Ishikawa (cell line): ENCODE measurements around the gene BNIP1.

Experiments
- CEBPB ChIP-seq: IDR thresholded peaks from 2 replicates; pipeline ENCODE4 v1.6.1; 2012
- CREB1 ChIP-seq: IDR thresholded peaks from 2 replicates; pipeline ENCODE4 v1.6.1; 2012; ENCODE audit warnings: low read depth
- EP300 ChIP-seq: IDR thresholded peaks from 2 replicates; pipeline ENCODE4 v1.6.1; 2012; ENCODE audit warnings: borderline replicate concordance
- TAF1 ChIP-seq: IDR thresholded peaks from 2 replicates; pipeline ENCODE4 v1.6.1; 2012; ENCODE audit warnings: low read depth, mild to moderate bottlenecking
- TCF12 ChIP-seq: IDR thresholded peaks from 2 replicates; pipeline ENCODE4 v1.6.1; 2012; ENCODE audit warnings: low read depth
- TF ChIP-seq, protein P1 (sequence below): IDR thresholded peaks from 2 replicates; pipeline ENCODE4 v1.6.1; 2012; ENCODE audit warnings: low read depth, mild to moderate bottlenecking
- TF ChIP-seq, protein P2 (sequence below): IDR thresholded peaks from 2 replicates; pipeline ENCODE4 v1.6.1; 2012

DNA sequence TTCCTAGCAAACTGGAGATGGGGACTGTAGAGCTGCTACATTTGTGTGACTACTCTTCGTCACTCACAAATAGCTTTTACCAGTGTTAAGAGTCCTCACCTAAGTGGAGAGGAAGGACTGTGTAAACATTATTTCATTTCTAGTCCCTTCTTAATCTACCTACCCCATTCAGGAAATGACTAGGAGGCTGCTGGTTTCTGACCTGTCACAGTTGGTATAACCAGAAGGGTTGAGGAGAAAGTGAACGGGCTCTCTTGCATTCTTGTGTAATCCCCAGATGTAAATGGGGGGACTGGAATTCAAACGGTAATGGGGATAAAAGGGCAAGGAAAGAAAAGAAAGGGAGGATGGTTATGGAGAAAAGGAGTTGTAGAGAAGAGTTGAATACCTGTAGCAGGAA, 35.4 kb upstream of the BNIP1 start:
- TF ChIP-seq, protein P1, sequence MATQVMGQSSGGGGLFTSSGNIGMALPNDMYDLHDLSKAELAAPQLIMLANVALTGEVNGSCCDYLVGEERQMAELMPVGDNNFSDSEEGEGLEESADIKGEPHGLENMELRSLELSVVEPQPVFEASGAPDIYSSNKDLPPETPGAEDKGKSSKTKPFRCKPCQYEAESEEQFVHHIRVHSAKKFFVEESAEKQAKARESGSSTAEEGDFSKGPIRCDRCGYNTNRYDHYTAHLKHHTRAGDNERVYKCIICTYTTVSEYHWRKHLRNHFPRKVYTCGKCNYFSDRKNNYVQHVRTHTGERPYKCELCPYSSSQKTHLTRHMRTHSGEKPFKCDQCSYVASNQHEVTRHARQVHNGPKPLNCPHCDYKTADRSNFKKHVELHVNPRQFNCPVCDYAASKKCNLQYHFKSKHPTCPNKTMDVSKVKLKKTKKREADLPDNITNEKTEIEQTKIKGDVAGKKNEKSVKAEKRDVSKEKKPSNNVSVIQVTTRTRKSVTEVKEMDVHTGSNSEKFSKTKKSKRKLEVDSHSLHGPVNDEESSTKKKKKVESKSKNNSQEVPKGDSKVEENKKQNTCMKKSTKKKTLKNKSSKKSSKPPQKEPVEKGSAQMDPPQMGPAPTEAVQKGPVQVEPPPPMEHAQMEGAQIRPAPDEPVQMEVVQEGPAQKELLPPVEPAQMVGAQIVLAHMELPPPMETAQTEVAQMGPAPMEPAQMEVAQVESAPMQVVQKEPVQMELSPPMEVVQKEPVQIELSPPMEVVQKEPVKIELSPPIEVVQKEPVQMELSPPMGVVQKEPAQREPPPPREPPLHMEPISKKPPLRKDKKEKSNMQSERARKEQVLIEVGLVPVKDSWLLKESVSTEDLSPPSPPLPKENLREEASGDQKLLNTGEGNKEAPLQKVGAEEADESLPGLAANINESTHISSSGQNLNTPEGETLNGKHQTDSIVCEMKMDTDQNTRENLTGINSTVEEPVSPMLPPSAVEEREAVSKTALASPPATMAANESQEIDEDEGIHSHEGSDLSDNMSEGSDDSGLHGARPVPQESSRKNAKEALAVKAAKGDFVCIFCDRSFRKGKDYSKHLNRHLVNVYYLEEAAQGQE, result no peak
- TF ChIP-seq TCF12, result no peak
- no peak for TF ChIP-seq EP300
- TF ChIP-seq TAF1, result no peak
- no peak for TF ChIP-seq CREB1
- no peak for TF ChIP-seq CEBPB
- TF ChIP-seq, protein P2, sequence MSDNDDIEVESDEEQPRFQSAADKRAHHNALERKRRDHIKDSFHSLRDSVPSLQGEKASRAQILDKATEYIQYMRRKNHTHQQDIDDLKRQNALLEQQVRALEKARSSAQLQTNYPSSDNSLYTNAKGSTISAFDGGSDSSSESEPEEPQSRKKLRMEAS, result no peak
